HG03159 (cell line): ENCODE data around the gene SRRM5.

Experiments used
- ATAC-seq: cut with Tn5 transposase; IDR thresholded peaks from one replicate; pipeline ENCODE4 v1.9.1; 2021; ENCODE audit warnings: mild to moderate bottlenecking, moderate library complexity; ENCODE audit not compliant: unreplicated experiment

The SRRM5 gene

GRCh38 chr19:43664018-43664417 lies 52.1 kb downstream of the SRRM5 start:
- no peak for ATAC-seq
